Measurements from ENCODE around the gene ZG16B.

The ZG16B gene

DNA sequence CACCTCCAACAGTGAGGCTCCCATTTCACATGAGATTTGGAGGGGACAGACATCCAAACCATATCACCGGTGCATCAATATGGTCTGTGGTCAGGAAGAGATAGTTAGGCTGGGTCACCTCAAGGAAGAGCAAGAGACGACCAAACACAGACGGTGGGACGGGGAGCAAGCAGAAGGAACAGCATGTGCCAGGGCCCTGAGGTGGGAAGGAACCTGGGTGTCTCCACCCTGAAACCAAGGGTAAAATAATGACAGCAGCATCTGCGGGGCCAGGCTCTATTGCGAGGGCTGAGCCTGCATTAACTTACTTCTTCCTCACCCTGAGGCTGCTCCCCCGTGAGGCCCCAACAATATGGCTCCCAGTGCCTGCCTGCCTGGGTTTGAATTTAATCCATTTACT is 21.9 kb upstream of the ZG16B start:
- TF ChIP-seq, protein P1, sequence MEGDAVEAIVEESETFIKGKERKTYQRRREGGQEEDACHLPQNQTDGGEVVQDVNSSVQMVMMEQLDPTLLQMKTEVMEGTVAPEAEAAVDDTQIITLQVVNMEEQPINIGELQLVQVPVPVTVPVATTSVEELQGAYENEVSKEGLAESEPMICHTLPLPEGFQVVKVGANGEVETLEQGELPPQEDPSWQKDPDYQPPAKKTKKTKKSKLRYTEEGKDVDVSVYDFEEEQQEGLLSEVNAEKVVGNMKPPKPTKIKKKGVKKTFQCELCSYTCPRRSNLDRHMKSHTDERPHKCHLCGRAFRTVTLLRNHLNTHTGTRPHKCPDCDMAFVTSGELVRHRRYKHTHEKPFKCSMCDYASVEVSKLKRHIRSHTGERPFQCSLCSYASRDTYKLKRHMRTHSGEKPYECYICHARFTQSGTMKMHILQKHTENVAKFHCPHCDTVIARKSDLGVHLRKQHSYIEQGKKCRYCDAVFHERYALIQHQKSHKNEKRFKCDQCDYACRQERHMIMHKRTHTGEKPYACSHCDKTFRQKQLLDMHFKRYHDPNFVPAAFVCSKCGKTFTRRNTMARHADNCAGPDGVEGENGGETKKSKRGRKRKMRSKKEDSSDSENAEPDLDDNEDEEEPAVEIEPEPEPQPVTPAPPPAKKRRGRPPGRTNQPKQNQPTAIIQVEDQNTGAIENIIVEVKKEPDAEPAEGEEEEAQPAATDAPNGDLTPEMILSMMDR (IDR thresholded peaks at IDR 0.05; ENCODE audit: low read depth, low read length) = no peak
- DNase-seq (ENCODE audit: extremely low read depth, low read depth) = no peak

DNA sequence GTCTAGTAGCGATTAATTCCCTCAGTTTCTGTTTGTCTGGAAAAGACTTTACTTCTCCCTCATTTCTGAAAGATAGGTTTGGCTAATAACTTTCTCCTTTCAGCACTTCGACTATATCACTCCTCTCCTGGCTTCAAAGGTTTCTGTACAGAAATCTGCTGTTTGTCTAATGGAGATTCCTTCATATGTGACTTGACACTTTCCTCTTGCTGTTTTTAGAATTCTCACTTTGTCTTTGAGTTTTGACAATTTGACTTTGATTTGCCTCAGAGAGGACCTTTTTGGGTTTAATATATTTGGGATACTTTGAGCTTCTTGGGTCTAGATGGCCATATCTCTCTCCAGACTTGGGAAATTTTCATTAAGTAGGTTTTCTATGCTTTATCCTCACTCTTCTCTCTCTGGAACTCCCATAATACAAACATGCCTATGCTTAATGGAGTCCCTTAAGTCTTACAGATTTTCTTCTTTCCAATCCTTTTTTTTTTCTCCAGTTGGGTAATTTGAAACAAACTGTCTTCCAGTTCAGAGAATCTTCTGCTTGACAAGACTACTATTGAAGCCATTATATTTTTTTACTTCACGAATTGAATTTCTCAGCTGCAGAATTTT is 20.8 kb upstream of the ZG16B start:
- DNase-seq (ENCODE audit: extremely low read depth, low read depth) = no peak
- TF ChIP-seq, protein P1 (IDR thresholded peaks at IDR 0.05; ENCODE audit: low read depth, low read length) = no peak

DNA sequence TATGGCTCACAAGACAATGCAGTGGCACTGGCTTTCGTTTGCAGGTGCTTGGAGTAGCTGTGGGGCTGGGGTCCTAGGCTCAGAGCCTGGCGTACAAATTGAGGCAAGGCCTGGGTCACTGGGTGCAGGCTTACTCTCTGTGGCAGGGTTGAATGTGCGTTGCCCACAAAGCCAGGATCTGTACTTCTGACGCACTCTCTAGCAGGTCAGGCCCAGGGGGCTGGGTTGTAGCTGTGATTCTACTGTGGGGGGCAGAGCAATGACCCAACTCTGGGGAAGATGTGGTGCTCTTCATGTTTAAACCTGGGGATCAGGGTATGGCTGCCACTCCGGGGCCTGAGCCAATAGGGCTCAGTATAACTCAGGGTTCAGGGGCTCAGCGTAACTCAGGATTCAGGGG is 19.5 kb upstream of the ZG16B start:
- TF ChIP-seq, protein P1 (IDR thresholded peaks at IDR 0.05; ENCODE audit: low read depth, low read length) = no peak

DNA sequence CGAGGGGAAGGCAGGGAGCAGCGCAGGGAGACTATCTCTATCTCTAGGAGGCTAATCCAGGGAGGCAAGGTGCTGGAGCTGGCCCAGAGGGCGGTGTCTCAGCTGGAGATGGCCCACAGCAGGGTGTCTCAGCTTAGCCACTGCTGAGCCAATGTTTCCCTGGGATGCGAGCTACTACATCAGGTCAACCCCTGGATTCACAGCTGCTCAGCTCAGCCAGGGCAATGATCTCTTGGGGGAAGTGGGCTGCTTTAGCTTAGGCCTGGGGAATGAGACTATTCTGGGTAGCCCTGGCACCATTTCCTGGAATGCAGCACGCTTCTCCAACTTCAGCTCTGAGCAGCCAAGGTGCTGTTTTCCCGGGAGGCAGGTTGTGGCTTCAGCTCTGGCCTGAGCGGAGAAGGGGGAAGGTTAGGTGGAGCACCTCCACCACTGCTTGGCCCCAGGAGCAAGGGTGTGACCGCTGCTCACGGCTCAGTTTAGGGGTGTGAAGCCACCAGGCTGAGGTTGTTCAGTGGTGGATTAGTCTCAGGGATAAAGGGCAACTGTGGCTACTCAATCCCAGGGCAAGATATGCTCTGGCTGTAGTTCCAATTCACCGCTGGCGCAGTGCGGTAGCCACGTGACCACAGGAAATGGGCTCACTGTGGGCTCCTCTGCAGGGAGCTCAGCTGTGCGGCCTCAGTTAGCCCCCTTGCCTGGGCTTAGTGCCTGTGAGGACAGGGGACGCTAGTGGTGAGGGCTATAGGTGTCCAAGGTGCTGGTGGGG is 18.2 kb upstream of the ZG16B start:
- no peak for DNase-seq (ENCODE audit: extremely low read depth, low read depth)
- TF ChIP-seq, protein P1 (IDR thresholded peaks at IDR 0.05; ENCODE audit: low read depth, low read length) = no peak

More for the DNA sequence above, 19.5 kb upstream of the ZG16B start:
- DNase-seq (ENCODE audit: extremely low read depth, low read depth) = no peak

DNA sequence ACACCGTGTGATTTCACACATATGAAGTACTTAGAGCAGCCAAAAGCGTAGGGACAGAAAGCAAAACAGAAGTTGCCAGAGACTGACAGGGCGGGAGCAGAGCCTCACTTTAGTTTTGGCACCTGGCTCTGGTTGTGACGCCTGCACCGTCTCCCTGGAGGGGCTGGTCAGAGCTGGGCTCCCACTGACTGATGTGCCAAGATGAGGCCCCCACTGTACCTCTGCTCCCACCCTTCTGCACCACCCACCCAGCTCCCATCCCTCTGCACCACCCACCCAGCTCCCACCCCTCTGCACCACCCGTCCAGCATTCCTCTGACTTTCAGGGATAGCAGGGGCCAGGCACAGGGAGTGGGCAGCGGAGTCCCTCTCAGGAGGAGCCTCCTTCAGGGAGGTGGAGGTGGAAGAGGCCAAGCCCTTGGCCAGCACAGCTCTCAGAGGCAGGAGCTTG is 16.3 kb upstream of the ZG16B start:
- TF ChIP-seq, protein P1 (IDR thresholded peaks at IDR 0.05; ENCODE audit: low read depth, low read length) = no peak
- no peak for DNase-seq (ENCODE audit: extremely low read depth, low read depth)

DNA sequence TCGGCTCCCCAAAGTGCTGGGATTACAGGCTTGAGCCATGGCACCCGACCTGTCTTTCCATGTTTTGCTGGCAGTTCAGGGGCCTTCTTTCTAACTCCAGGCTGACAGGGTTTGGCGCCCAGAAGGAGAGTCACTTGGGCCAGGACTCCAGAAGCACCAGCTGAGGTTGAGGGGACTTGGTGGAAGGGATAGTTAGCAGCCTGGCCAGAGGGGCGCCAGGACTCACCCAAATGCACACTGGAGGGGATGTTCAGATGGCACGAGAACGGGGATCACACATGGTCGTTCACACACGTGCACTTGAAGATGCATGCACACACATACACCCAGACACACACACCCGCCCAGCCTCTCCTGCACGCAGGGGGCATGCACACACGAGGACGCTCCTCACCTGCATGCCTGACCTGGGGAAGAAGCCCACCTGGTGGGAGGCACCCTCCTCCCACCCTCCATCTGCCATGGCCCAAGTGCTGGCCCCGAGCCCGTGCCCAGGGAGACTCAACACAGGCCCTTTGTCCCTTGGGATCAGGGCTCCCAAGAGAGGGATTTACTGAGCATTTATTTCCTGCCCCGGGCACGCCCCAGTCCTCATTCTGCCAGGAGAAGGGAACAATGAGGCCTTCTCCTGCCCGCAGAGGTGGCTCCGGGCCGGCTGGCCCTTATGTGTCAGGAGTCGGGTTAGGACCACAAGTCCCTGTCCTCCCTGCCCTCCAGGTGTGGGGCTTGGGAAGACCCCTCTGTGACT is 15.4 kb upstream of the ZG16B start:
- TF ChIP-seq, protein P1 (IDR thresholded peaks at IDR 0.05; ENCODE audit: low read depth, low read length) = no peak
- DNase-seq (ENCODE audit: extremely low read depth, low read depth) = no peak
